Measurements from ENCODE around the gene RERE.

Gene RERE

GRCh38 chr1:8478566-8478965 lies 338.9 kb downstream of the RERE start:
- H3K36me3 ChIP-seq (ENCODE audit: insufficient read depth, low read length), result no peaks in the 10 kb centered on the region

GRCh38 chr1:8477983-8478362 lies 339.5 kb downstream of the RERE start:
- Histone ChIP-seq H3K36me3 (ENCODE audit: insufficient read depth, low read length) (no peaks in the 10 kb centered on the region), H3K27me3 (ENCODE audit: control insufficient read depth in 1 of 2, insufficient read depth in 2 of 2, low read length in 2 of 2) (no peaks in the 10 kb centered on the region), H3K4me1 (ENCODE audit: insufficient read depth, low read length) (peaks cover 31% of the 10 kb centered on the region), H3K9me3 (ENCODE audit: low read length) (no peaks in the 10 kb centered on the region), H3K4me3 (ENCODE audit: low read depth in 1 of 2, low read length in 2 of 2) (no peak overlapping the region), H3K27ac (ENCODE audit: low read depth, low read length) (no peak overlapping the region), H3K9ac (ENCODE audit: low read length) (no peak overlapping the region)

More at GRCh38 chr1:8478566-8478965, 338.9 kb downstream of the RERE start:
- Histone ChIP-seq H3K4me3 (ENCODE audit: low read depth in 1 of 2, low read length in 2 of 2) (no peak overlapping the region), H3K9ac (ENCODE audit: low read length) (no peak overlapping the region), H3K4me1 (ENCODE audit: insufficient read depth, low read length) (peaks cover 36% of the 10 kb centered on the region), H3K9me3 (ENCODE audit: low read length) (no peaks in the 10 kb centered on the region), H3K27ac (ENCODE audit: low read depth, low read length) (no peak overlapping the region), H3K27me3 (ENCODE audit: control insufficient read depth in 1 of 2, insufficient read depth in 2 of 2, low read length in 2 of 2) (no peaks in the 10 kb centered on the region)

GRCh38 chr1:8477166-8477982 lies 340.1 kb downstream of the RERE start:
- peak overlapping the region; percentile 28 for H3K27ac ChIP-seq (ENCODE audit: low read depth, low read length)
- peak overlapping the region in 1 of 2 donors; percentile 0 for H3K4me3 ChIP-seq (ENCODE audit: low read depth in 1 of 2, low read length in 2 of 2)
- no peaks in the 10 kb centered on the region for H3K36me3 ChIP-seq (ENCODE audit: insufficient read depth, low read length)
- no peaks in the 10 kb centered on the region for H3K27me3 ChIP-seq (ENCODE audit: control insufficient read depth in 1 of 2, insufficient read depth in 2 of 2, low read length in 2 of 2)
- H3K9me3 ChIP-seq (ENCODE audit: low read length), result no peaks in the 10 kb centered on the region
- H3K4me1 ChIP-seq (ENCODE audit: insufficient read depth, low read length), result peaks cover 29% of the 10 kb centered on the region
- no peak overlapping the region for H3K9ac ChIP-seq (ENCODE audit: low read length)

GRCh38 chr1:8476006-8476405 lies 341.4 kb downstream of the RERE start:
- no peaks in the 10 kb centered on the region for H3K36me3 ChIP-seq (ENCODE audit: insufficient read depth, low read length)
- peaks cover 29% of the 10 kb centered on the region for H3K4me1 ChIP-seq (ENCODE audit: insufficient read depth, low read length)
- no peak overlapping the region for H3K9ac ChIP-seq (ENCODE audit: low read length)
- peak overlapping the region; percentile 35 for H3K27ac ChIP-seq (ENCODE audit: low read depth, low read length)
- H3K27me3 ChIP-seq (ENCODE audit: control insufficient read depth in 1 of 2, insufficient read depth in 2 of 2, low read length in 2 of 2), result no peaks in the 10 kb centered on the region
- no peak overlapping the region for H3K4me3 ChIP-seq (ENCODE audit: low read depth in 1 of 2, low read length in 2 of 2)
- no peaks in the 10 kb centered on the region for H3K9me3 ChIP-seq (ENCODE audit: low read length)

- no peaks in the 10 kb centered on the region for H3K27me3 ChIP-seq (ENCODE audit: control insufficient read depth in 1 of 2, insufficient read depth in 2 of 2, low read length in 2 of 2)
- no peak overlapping the region for H3K9ac ChIP-seq (ENCODE audit: low read length)
- H3K4me3 ChIP-seq (ENCODE audit: low read depth in 1 of 2, low read length in 2 of 2), result no peak overlapping the region
- H3K9me3 ChIP-seq (ENCODE audit: low read length), result no peaks in the 10 kb centered on the region
- H3K36me3 ChIP-seq (ENCODE audit: insufficient read depth, low read length), result no peaks in the 10 kb centered on the region
- H3K27ac ChIP-seq (ENCODE audit: low read depth, low read length), result no peak overlapping the region
- peaks cover 29% of the 10 kb centered on the region for H3K4me1 ChIP-seq (ENCODE audit: insufficient read depth, low read length)
Measured at GRCh38 chr1:8474369-8474768, 343.1 kb downstream of the RERE start.

- no peak overlapping the region for H3K27ac ChIP-seq (ENCODE audit: low read depth, low read length)
- no peak overlapping the region for H3K4me3 ChIP-seq (ENCODE audit: low read depth in 1 of 2, low read length in 2 of 2)
- H3K9me3 ChIP-seq (ENCODE audit: low read length), result no peaks in the 10 kb centered on the region
- peaks cover 29% of the 10 kb centered on the region for H3K4me1 ChIP-seq (ENCODE audit: insufficient read depth, low read length)
- no peaks in the 10 kb centered on the region for H3K27me3 ChIP-seq (ENCODE audit: control insufficient read depth in 1 of 2, insufficient read depth in 2 of 2, low read length in 2 of 2)
- no peaks in the 10 kb centered on the region for H3K36me3 ChIP-seq (ENCODE audit: insufficient read depth, low read length)
- no peak overlapping the region for H3K9ac ChIP-seq (ENCODE audit: low read length)
Measured at GRCh38 chr1:8473891-8474300, 343.5 kb downstream of the RERE start.

GRCh38 chr1:8473121-8473875 lies 344.1 kb downstream of the RERE start:
- H3K9ac ChIP-seq (ENCODE audit: low read length), result no peak overlapping the region
- no peaks in the 10 kb centered on the region for H3K9me3 ChIP-seq (ENCODE audit: low read length)
- no peak overlapping the region for H3K27ac ChIP-seq (ENCODE audit: low read depth, low read length)
- H3K4me1 ChIP-seq (ENCODE audit: insufficient read depth, low read length), result peaks cover 29% of the 10 kb centered on the region
- H3K36me3 ChIP-seq (ENCODE audit: insufficient read depth, low read length), result no peaks in the 10 kb centered on the region
- H3K4me3 ChIP-seq (ENCODE audit: low read depth in 1 of 2, low read length in 2 of 2), result no peak overlapping the region
- H3K27me3 ChIP-seq (ENCODE audit: control insufficient read depth in 1 of 2, insufficient read depth in 2 of 2, low read length in 2 of 2), result no peaks in the 10 kb centered on the region

- no peaks in the 10 kb centered on the region for H3K27me3 ChIP-seq (ENCODE audit: control insufficient read depth in 1 of 2, insufficient read depth in 2 of 2, low read length in 2 of 2)
- H3K4me3 ChIP-seq (ENCODE audit: low read depth in 1 of 2, low read length in 2 of 2), result no peak overlapping the region
- H3K36me3 ChIP-seq (ENCODE audit: insufficient read depth, low read length), result no peaks in the 10 kb centered on the region
- no peak overlapping the region for H3K27ac ChIP-seq (ENCODE audit: low read depth, low read length)
- H3K9ac ChIP-seq (ENCODE audit: low read length), result no peak overlapping the region
- peaks cover 24% of the 10 kb centered on the region for H3K4me1 ChIP-seq (ENCODE audit: insufficient read depth, low read length)
- H3K9me3 ChIP-seq (ENCODE audit: low read length), result no peaks in the 10 kb centered on the region
Measured at GRCh38 chr1:8472668-8473067, 344.8 kb downstream of the RERE start.

GRCh38 chr1:8471451-8471850 lies 346.0 kb downstream of the RERE start:
- peaks cover 18% of the 10 kb centered on the region for H3K4me1 ChIP-seq (ENCODE audit: insufficient read depth, low read length)
- no peak overlapping the region for H3K4me3 ChIP-seq (ENCODE audit: low read depth in 1 of 2, low read length in 2 of 2)
- H3K36me3 ChIP-seq (ENCODE audit: insufficient read depth, low read length), result no peaks in the 10 kb centered on the region
- no peak overlapping the region for H3K27ac ChIP-seq (ENCODE audit: low read depth, low read length)
- H3K27me3 ChIP-seq (ENCODE audit: control insufficient read depth in 1 of 2, insufficient read depth in 2 of 2, low read length in 2 of 2), result no peaks in the 10 kb centered on the region
- H3K9ac ChIP-seq (ENCODE audit: low read length), result no peak overlapping the region
- H3K9me3 ChIP-seq (ENCODE audit: low read length), result no peaks in the 10 kb centered on the region

- H3K27me3 ChIP-seq (ENCODE audit: control insufficient read depth in 1 of 2, insufficient read depth in 2 of 2, low read length in 2 of 2), result no peaks in the 10 kb centered on the region
- no peak overlapping the region for H3K4me3 ChIP-seq (ENCODE audit: low read depth in 1 of 2, low read length in 2 of 2)
- no peaks in the 10 kb centered on the region for H3K9me3 ChIP-seq (ENCODE audit: low read length)
- H3K27ac ChIP-seq (ENCODE audit: low read depth, low read length), result no peak overlapping the region
- no peak overlapping the region for H3K9ac ChIP-seq (ENCODE audit: low read length)
- peaks cover 7% of the 10 kb centered on the region for H3K36me3 ChIP-seq (ENCODE audit: insufficient read depth, low read length)
- peaks cover 22% of the 10 kb centered on the region for H3K4me1 ChIP-seq (ENCODE audit: insufficient read depth, low read length)
Measured at GRCh38 chr1:8468751-8469150, 348.7 kb downstream of the RERE start.

GRCh38 chr1:8467308-8467707 lies 350.1 kb downstream of the RERE start:
- H3K4me3 ChIP-seq (ENCODE audit: low read depth in 1 of 2, low read length in 2 of 2), result no peak overlapping the region
- peaks cover 7% of the 10 kb centered on the region for H3K36me3 ChIP-seq (ENCODE audit: insufficient read depth, low read length)
- no peak overlapping the region for H3K9ac ChIP-seq (ENCODE audit: low read length)
- no peaks in the 10 kb centered on the region for H3K9me3 ChIP-seq (ENCODE audit: low read length)
- H3K27ac ChIP-seq (ENCODE audit: low read depth, low read length), result no peak overlapping the region
- H3K27me3 ChIP-seq (ENCODE audit: control insufficient read depth in 1 of 2, insufficient read depth in 2 of 2, low read length in 2 of 2), result no peaks in the 10 kb centered on the region
- peaks cover 36% of the 10 kb centered on the region for H3K4me1 ChIP-seq (ENCODE audit: insufficient read depth, low read length)

Measured in muscle layer of colon (tissue), 2 donors.